ENCODE measurements around the gene NHEJ1. TPM values are rescaled to one million over a fixed set of nuclear protein-coding genes. Genes with fewer than 3 reads are reported as not detected.
A peak's percentile ranks its signal among the peaks of the same experiment; 100 is the strongest.

Gene NHEJ1
- total and polyA plus RNA-seq, 2 of the 13 experiments (the other 11 are each of a cell fraction or from before 2014, with no cell fraction given) = 30.0 to 30.7 TPM

DNA sequence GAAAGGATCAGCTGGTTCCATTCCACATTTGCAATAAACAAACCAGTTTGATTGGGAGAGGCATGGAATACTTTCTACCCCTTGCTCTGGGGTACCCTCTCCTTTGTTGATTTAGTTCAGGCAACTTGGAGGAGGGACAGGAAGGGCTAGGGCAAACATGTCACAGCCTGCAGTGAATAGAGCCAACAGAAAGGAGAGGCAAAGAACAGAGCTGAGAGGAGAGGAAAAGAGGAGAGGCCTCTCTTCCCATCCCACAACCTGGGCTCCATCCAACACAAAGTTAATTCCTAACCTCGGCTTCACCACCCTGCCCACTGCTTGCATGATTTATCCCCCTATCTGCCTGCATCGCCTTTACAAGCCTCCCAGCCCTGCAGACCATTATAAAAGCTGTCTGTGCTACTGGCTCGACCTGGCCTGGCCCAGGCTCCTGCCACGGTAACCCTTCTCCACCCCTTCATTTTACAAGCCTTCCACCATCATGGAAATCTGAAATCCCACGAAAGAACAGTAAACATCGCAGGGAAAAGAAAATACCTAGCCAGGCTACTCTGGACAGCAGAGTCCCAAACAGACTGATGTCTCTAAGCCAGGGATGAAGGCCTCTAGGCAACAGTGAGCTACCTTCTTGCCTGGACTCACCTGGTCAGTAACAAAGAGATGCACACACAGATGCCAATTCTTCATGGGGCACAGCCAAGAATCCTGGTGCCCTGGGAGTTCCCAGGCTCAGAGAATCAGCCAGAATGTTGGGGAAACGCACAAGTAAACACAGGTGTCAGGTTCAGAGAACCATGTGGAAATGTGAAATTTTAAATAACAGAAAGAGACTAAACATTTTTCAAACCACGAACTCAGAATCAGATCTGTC is 43.6 kb downstream of the NHEJ1 start (continued):
- TF ChIP-seq SETDB1 (CRISPR knock-in tag; IDR thresholded peaks at IDR 0.05; ENCODE audit: borderline replicate concordance) (no peak), ZSCAN9 (CRISPR knock-in tag; IDR thresholded peaks at IDR 0.05; ENCODE audit: borderline replicate concordance) (no peak), MEIS1 (CRISPR knock-in tag; IDR thresholded peaks at IDR 0.05; ENCODE audit: borderline replicate concordance) (no peak), HOXD1 (CRISPR knock-in tag; IDR thresholded peaks at IDR 0.05) (no peak), SIN3A (IDR thresholded peaks at IDR 0.05; ENCODE audit: borderline replicate concordance, low read depth, low read length) (no peak), MEF2D (CRISPR knock-in tag; IDR thresholded peaks at IDR 0.05) (peak; percentile 23; the same call in 1 of the 2 replicates), ZBTB42 (CRISPR knock-in tag; IDR thresholded peaks at IDR 0.05) (no peak), RAD21 (CRISPR knock-in tag; IDR thresholded peaks at IDR 0.05) (no peak), ELK4 (CRISPR knock-in tag; IDR thresholded peaks at IDR 0.05; ENCODE audit: borderline replicate concordance) (no peak), SOX6 (IDR thresholded peaks at IDR 0.05) (no peak), SOX6 (CRISPR knock-in tag; IDR thresholded peaks at IDR 0.05) (peak; percentile 90), DBP (CRISPR knock-in tag; IDR thresholded peaks at IDR 0.05; ENCODE audit: not compliant biosample characterization) (no peak), TOE1 (CRISPR knock-in tag; IDR thresholded peaks at IDR 0.05) (no peak), ZNF724P (CRISPR knock-in tag; IDR thresholded peaks at IDR 0.05; ENCODE audit: borderline replicate concordance) (no peak; the same call in 1 of the 2 replicates), ZNF609 (CRISPR knock-in tag; IDR thresholded peaks at IDR 0.05; ENCODE audit: borderline replicate concordance) (peak; percentile 88), BATF2 (CRISPR knock-in tag; IDR thresholded peaks at IDR 0.05) (no peak), KDM2A (CRISPR knock-in tag; IDR thresholded peaks at IDR 0.05; ENCODE audit: borderline replicate concordance, low read depth) (no peak), MAZ (IDR thresholded peaks at IDR 0.05; ENCODE audit: borderline replicate concordance, low read depth, low read length) (no peak), MAZ (CRISPR knock-in tag; IDR thresholded peaks at IDR 0.05; ENCODE audit: low read depth) (no peak)
- TF ChIP-seq, protein P1, sequence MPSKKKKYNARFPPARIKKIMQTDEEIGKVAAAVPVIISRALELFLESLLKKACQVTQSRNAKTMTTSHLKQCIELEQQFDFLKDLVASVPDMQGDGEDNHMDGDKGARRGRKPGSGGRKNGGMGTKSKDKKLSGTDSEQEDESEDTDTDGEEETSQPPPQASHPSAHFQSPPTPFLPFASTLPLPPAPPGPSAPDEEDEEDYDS (CRISPR knock-in tag; IDR thresholded peaks at IDR 0.05) = peak; percentile 56; the same call in 1 of the 2 replicates
- TF ChIP-seq, protein P2, sequence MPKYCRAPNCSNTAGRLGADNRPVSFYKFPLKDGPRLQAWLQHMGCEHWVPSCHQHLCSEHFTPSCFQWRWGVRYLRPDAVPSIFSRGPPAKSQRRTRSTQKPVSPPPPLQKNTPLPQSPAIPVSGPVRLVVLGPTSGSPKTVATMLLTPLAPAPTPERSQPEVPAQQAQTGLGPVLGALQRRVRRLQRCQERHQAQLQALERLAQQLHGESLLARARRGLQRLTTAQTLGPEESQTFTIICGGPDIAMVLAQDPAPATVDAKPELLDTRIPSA (CRISPR knock-in tag; IDR thresholded peaks at IDR 0.05; ENCODE audit: borderline replicate concordance) = no peak

Measured in HepG2 (cell line).